Psoas muscle (tissue), 8 donors: ENCODE data around the gene RIMBP2. TPM values are rescaled to one million over a fixed set of nuclear protein-coding genes. Genes with fewer than 3 reads are reported as not detected.

Source experiments
- ATAC-seq, 4 donors: fragments of 200-7000 bp; cut with Tn5 transposase; one replicate each; pipeline ENCODE4 v1.9.1; 2020; ENCODE audit warnings: moderate library complexity in 3 of 4, mild to moderate bottlenecking in 2 of 4
- DNase-seq, 2 donors: peaks; one replicate each; pipeline ENCODE4 v3.0.0-alpha.2; 2020
- H3K27ac ChIP-seq: fragments of 200-600 bp; one replicate; pipeline ENCODE4 v1.8.0; 2022
- H3K27me3 ChIP-seq, 3 donors: fragments of 200-600 bp in 1 of 3; one replicate each; pipeline versions ENCODE4 v1.6.1 to v1.8.0; 2013 to 2022; ENCODE audit warnings: low read length in 2 of 3, mild to moderate bottlenecking in 2 of 3, moderate library complexity in 1 of 3; ENCODE audit not compliant: insufficient read depth in 3 of 3
- H3K36me3 ChIP-seq, 2 donors: fragments of 200-600 bp in 1 of 2; one replicate each; pipeline versions ENCODE4 v1.6.1 to v1.8.0; 2013 to 2022; ENCODE audit warnings: low read depth in 1 of 2, mild to moderate bottlenecking in 1 of 2, moderate library complexity in 1 of 2; ENCODE audit not compliant: insufficient read depth in 1 of 2
- H3K4me1 ChIP-seq: fragments of 200-600 bp; one replicate; pipeline ENCODE4 v1.8.0; 2022
- H3K4me3 ChIP-seq: fragments of 200-600 bp; one replicate; pipeline ENCODE4 v1.8.0; 2022; ENCODE audit warnings: mild to moderate bottlenecking
- H3K9me3 ChIP-seq: fragments of 200-600 bp; one replicate; pipeline ENCODE4 v1.8.0; 2022
- CTCF ChIP-seq: fragments of 200-600 bp; IDR thresholded peaks from one replicate; pipeline ENCODE4 v1.8.0; 2022; ENCODE audit warnings: antibody characterized with exemption
- WGBS, 3 donors: extraction: QIAGEN DNeasy Blood & Tissue Kit; methylation state at CpG; one replicate each; pipeline versions ENCODE4 v1.1.6 to v1.1.7; 2013; 5-methylcytosine and 5-hydroxymethylcytosine counted together
- intact Hi-C, 2 donors: fragments of 100-400 bp; cut with DNase I; formaldehyde crosslinking; loops; one replicate each; pipeline versions ENCODE4 v1.11.0 to v1.14.2; 2022
- polyA plus RNA-seq, 3 donors: library from polyadenylated mRNA; stranded (reverse); fragments of 200-250 nt; gene quantifications; one replicate each; pipeline ENCODE4 v1.2.3, GENCODE V29; 2013
- total RNA-seq, 4 donors: library from RNA; stranded (reverse); fragmentation: NEBNext Ultra II Directional in 2 of 4; extraction: Animal tissue kit (Norgen Biotek cat#: 25700) in 2 of 4; gene quantifications; one replicate each; pipeline versions ENCODE4 v1.2.1 to v1.2.4, GENCODE V29; 2021 to 2023
- donor health status: healthy with polysubstance abuse.
- donor health status: DM: no; HTN: no; CAD: no; lungs with moderate emphysema.
- donor health status: Bipolar disorder and iron deficiency.
- donor health status: healthy.
- donor health status: DM: yes; HTN: yes; CAD: no.
- donor health status: DM: no; HTN: no; CAD: no.
- donor health status: DM: no; HTN: no; CAD: no.
- donor health status: DM: yes; HTN: yes; CAD: no.

The RIMBP2 gene
- total and polyA plus RNA-seq, 7 donors = 0.05 to 1.2 (median 0.21) TPM

GRCh38 chr12:130557886-130558765 is 158.0 kb downstream of the RIMBP2 start:
- ATAC-seq (no peak), DNase-seq (no peak)
- H3K9me3 ChIP-seq = no peaks in the 10 kb centered on the region
- 36 to 38% (median 37%) methylated on average over 16 of the region's 16 CpGs for WGBS, 3 donors
- no peaks in the 10 kb centered on the region for H3K4me1 ChIP-seq
- no peak overlapping the region for H3K4me3 ChIP-seq
- intact Hi-C loops = no loop called here
- H3K36me3 ChIP-seq = no peaks in the 10 kb centered on the region
- TF ChIP-seq CTCF = no peak
- no peak overlapping the region for H3K27ac ChIP-seq
- peaks cover 0 to 19% (median 4%) of the 10 kb centered on the region in 3 donors for H3K27me3 ChIP-seq

GRCh38 chr12:130557201-130557600 is 158.9 kb downstream of the RIMBP2 start:
- H3K4me3 ChIP-seq = no peak overlapping the region
- ATAC-seq (no peak), DNase-seq (no peak)
- no peaks in the 10 kb centered on the region for H3K9me3 ChIP-seq
- no peaks in the 10 kb centered on the region for H3K36me3 ChIP-seq
- no peak for TF ChIP-seq CTCF
- 63 to 72% (median 67%) methylated on average over 9 of the region's 9 CpGs for WGBS, 3 donors
- intact Hi-C loops = no loop called here
- H3K4me1 ChIP-seq = no peaks in the 10 kb centered on the region
- H3K27me3 ChIP-seq = peaks cover 0 to 19% (median 4%) of the 10 kb centered on the region in 3 donors
- no peak overlapping the region for H3K27ac ChIP-seq

GRCh38 chr12:130556486-130557055 is 159.5 kb downstream of the RIMBP2 start:
- ATAC-seq = no peak
- intact Hi-C loops = no loop called here
- no peak overlapping the region for H3K27ac ChIP-seq
- WGBS, 3 donors = 82 to 89% (median 82%) methylated on average over 8 of the region's 8 CpGs
- H3K4me3 ChIP-seq = no peak overlapping the region
- peaks cover 0 to 19% (median 4%) of the 10 kb centered on the region in 3 donors for H3K27me3 ChIP-seq
- H3K4me1 ChIP-seq = no peaks in the 10 kb centered on the region
- TF ChIP-seq CTCF = no peak
- no peaks in the 10 kb centered on the region for H3K36me3 ChIP-seq
- H3K9me3 ChIP-seq = peaks cover 3% of the 10 kb centered on the region
- DNase-seq = no peak

- no peak for ATAC-seq
- Histone ChIP-seq H3K9me3 (peaks cover 10% of the 10 kb centered on the region), H3K36me3 (no peaks in the 10 kb centered on the region), H3K27me3 (peaks cover 0 to 19% (median 4%) of the 10 kb centered on the region in 3 donors), H3K27ac (no peak overlapping the region), H3K4me3 (no peak overlapping the region), H3K4me1 (no peaks in the 10 kb centered on the region)
- intact Hi-C loops = no loop called here
- DNase-seq = no peak
- WGBS, 3 donors = 27 to 30% (median 28%) methylated on average over 20 of the region's 20 CpGs
- TF ChIP-seq CTCF = no peak
Measured at GRCh38 chr12:130555628-130556485, 160.2 kb downstream of the RIMBP2 start.
